Stimulated activated CD8-positive, alpha-beta memory T cell treated with anti-CD3 and anti-CD28 coated beads, Interleukin-12 subunit alpha, Interleukin-12 subunit beta, amount 100 ng/mL, for 4 hours (primary cell): ENCODE measurements around the gene LELP1.
"Not testable (repeated sequence)": the region's sequence is repeated elsewhere in the genome, so short reads cannot be mapped to it uniquely, and the experiment has no call there.

Experiments
- DNase-seq: peaks from one replicate; pipeline ENCODE4 v3.0.0-alpha.2; 2020; ENCODE audit warnings: low read depth

Gene LELP1

DNA sequence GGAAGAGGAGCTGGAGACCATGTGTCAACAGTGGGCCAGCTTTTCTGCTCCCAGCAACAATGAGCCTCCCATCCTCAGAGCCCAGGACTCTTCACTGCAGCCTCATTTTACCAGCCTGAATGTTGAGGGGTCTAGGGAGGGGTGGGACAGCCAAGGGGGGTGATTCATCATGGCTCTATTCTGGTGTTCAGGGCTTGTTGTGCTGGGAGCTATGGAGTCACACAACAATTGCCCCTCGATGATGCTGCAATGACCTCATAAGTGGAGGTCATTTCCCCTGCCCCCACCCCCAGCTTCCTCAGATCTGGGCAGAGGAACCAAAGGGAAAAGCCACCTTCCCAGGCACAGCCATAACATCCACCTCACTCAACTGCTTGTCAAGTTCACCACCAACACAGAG, at the start of gene LELP1:
TSS of gene LELP1 (plus strand) at position 301 of the 400 bp plus-strand sequence. CDS start 1,278 bp downstream, outside the sequence.
- DNase-seq = no peak

DNA sequence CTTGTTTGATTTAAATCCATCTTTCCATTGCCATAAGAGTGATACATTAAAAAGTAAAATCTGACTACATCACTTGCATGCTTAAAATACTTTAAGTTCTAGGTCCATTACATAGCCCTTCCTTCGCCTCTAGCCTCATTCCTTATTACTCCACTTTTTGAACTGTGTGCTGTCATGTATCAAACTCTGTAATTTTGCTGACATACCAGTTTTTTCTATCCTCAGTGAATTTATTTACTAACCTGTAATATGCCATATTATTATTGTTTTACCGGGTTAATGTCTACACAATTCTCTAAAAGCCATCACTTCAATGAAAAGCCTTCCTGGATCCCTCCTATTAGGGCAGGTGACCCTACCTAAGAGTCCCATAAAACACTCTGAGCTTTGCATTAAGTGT, 47.7 kb upstream of the LELP1 start:
- DNase-seq = no peak

DNA sequence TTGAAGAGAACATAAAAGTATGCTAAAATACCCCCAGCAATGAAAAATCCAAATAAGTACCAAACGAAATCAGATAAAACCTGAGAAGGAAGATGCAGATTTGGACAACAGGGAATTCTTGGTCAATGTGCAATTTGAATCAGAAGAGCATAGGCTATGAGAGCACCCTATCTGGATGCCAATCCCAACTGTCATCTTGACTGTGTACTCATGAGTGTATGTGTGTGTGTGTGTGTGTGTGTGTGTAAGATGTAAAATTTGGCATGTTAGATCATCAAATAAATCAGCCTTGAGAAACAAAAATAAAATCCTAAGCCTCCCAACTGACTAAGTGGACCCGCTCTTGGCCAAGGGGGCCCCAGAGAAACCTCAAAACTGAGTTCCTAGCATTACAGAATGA, 34.5 kb upstream of the LELP1 start:
- DNase-seq = no peak

DNA sequence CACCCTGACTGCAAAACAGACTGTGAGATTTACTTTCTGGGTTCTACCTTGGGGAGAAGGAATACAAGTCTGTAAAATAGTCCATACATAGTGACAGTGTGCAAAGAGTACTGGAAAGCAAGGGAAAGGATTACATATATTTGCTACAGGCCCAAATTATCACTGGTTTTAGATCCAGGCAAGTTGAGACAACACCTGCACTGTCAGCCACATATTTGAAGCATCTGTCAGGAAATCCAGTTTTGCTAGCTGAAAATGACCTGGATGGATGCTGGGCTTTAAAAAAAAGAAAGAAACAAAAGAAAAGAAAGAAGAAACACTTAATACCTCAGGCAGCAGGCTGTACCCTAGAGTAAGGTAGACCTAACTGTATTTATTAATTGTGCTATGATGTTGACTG, 28.6 kb upstream of the LELP1 start:
- no peak for DNase-seq

DNA sequence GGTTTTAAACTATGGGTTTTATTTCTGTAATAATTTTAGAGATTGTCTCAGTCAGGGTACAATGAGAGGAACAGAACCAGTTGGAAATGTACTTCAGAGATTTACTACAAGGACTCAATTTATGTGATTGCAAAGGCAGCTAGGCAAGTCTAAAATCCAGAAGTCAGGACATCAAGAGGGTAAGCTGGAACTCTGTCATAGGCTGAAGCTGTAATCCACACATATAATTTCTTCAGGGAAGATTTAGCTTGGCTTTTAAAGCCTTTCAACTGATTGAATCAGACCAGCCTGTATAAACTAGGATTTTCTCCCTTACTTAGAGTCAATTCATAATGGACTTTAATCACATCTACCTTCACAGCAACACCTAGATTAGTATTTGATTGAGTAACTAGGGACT, 24.3 kb upstream of the LELP1 start:
- no peak for DNase-seq

DNA sequence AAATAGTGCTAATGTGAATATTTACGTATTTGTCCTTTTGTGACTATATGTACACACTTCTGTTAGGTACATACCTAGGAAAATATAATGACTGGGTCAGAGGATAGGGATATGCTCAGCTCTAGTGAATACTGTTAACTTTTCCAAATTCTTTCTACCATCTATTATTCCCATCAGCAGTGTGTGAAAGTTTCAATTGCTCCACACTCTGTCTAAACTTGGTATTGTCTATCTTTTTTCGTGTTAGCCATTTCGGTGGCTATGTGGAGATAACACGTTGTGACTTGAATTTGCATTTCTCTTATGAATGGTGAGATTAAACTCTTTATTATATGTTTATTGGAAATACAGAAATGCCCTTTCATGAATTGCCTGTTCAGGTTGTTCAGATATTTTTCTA, 22.7 kb upstream of the LELP1 start:
- no peak for DNase-seq

DNA sequence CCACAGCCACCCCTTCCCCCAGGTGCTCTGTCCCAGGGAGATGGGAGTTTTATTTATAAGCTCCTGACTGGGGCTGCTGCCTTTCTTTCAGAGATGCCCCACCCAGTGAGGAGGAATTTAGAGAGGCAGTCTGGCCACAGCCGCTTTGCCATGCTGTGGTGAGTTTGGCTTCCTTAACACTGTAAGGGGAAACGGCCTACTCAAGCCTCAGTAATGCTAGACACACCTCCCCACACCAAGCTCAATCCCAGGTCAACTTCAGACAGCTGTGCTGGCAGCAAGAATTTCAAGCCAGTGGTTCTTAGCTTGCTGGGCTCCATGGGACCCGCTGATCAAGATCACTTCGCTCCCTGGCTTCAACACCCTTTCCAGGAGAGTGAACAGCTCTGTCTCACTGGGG, 14.9 kb upstream of the LELP1 start:
- not testable (repeated sequence) for DNase-seq

DNA sequence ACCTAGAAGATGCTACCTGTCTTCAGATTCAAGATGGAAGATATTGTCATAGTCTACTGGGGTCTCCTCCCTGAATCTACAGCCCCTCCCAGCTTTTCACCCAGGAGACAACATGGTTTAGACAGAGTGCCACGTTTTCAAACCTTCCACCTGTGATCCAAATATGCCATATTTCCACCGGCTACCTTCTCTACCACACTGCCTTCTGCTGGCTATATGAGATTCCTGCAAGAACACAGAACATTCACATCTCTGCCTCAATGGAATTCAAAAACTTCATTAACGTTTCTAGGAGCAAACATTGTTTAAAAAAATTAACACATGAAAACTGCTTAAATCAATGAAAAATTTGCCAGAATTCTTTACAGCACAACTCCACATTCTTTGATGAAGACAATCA, 12.9 kb upstream of the LELP1 start:
- DNase-seq = no peak

DNA sequence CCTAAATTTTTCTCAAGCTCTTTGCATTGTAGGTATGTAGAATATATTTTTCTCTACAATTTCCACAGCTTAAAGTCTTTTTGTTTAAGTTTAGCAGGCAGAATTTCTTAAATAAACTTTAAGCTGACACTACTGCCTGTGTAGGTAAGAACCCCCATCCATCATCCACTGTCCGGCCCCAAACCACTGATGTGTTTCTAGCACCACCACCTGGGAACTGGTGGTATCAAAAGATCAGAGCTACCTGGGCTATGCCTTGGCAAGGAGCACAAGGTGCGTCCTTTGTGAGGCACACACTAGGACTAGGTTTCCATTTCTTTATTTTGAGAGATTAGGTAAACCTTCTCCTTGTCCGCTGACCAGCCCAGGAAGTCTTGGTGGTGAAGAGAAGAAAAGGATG, 10.5 kb upstream of the LELP1 start:
- no peak for DNase-seq

DNA sequence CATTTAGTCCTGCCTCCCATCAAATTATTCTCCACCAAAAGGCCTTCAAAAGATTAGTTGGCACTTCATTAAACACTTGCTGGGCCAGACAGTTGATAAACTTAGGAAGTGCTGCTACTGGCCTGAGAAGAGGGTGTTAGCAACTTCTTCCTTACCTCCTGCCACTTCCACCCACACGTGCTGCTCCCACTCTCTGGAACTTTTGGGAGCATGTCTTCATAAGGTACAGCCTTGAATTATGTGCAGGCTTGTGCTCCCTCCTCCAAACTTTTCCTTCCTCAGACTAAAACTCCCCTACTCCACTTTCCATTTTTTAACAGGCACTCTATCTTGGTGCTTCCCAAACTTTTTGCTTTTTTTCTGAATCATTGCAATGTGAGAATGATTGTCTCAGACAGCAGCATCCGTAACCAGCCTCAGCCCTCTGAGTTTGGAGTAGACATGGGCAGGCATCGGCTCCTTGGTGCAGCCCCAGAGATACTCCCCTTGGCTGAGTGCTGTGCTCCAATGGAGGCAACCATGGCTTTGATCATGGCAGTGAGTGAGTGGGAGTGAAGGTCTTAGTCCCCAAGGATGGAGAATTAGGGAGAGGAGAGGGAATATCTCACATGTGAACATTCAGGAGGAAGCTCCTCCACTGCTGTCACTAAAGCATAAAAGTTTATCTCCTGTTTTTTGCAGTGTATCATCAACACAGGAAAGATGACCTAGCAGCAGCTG, 8.7 kb upstream of the LELP1 start:
- no peak for DNase-seq

DNA sequence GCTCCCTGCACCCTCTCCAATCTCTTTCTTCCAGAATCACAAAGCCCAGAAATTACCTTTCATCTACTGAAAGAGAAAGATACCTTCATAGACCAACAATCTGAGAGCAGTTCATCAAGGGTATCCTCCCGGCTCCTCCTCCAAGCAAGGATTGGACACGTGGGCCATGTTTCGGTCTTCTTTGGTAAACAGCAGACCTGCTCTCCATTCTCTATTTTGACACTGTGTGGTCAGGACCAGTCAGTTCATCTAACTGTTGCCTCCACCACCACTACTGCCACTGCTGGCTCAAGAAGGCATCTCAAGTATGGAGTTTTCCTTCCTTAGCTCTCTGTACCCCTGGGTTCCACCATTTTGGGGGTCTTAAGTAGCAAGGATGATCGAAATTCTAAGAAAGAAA, 8.0 kb upstream of the LELP1 start:
- DNase-seq = no peak

DNA sequence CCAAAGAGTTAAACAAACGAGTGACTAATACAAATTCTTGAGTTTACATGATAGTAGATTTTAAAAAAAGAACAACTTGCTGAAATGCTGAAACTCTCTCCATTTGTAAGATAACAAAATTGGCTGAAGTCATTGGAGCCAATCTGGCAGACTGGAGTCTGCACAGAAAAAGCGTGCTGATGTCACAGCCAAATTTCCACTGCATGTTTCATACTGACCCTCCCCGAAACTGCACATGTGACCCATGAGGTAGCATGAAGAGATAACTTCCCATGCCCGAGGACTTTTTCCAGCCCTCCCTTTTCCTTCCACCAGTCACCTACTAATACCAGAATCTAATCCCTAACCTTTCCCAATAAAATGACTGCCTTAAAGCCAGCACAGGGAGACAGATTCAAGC, 1.2 kb upstream of the LELP1 start:
- no peak for DNase-seq

DNA sequence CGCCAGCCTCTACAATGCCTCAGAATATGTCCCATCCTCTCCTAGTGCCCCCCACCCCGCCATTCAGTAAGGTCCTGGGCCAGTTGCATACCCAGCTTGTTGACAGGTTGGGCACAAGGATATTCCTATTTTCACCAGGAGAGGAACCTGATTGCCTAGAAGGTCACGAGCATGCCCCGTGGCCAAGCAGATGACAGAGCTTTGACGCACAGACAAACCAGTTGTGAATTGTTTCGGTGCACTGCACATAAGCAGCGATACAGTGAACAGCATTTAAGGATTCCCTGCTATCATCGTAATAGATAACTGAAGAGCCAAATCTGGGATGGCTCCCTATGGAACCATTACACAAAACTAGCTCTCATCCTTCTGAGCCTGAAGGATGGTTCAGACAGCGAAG, 3.4 kb downstream of the LELP1 start:
- DNase-seq = no peak

DNA sequence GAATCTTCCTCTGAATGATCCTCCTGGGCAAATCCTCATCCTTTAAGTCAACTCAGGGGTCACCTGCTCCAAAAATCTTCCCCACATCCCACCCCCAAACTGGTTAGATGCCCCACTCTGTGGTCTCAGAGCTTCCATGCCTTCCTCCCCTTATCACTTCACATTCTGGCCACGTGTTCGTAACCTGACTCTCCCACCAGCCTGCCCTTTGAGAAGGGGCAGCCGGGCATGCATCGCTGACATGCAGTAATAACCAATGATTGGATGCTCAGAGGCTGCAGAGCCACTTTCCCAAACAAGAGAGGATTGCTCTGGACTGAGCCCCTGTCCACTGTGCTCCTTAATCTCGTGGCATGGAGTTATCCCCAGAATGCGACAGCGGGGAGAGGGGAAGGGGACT, 7.0 kb downstream of the LELP1 start:
- no peak for DNase-seq

DNA sequence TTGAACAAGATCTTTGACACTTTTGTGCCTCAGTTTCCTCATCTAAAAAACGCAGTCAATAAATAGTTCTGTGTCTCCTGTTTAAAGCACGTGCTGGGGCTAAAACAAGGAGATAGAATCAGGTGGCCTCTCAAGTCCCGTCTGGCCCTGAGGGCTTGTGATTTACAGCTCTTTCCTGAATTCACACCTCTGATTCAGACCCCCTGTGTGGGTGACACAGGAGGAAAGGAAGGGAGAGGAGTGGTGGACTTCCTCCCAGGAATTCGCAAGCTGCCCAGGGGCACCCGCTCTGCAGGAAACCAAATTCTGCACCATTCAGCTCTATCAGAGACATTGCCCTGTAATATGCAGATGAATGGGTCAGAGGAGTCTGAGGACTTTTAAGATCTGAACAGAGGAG, 9.0 kb downstream of the LELP1 start:
- DNase-seq = no peak

DNA sequence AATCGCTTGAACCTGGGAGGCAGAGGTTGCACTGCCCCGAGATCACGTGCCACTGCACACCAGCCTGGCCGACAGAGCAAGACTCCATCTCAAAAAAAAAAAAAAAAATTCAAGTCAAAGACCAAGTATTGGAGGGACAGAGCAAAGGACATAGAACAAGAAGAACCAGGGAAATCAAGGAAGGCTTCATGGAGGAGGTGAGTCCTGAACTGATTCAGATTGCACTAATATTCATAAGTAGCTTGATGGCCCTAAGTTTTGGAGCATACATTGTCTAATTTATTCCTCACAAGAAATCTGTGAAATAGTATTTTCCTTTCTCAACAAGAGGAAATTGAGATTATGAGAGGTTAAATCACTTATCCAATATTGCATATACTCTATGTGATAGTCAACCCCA, 10.3 kb downstream of the LELP1 start:
- DNase-seq = no peak

DNA sequence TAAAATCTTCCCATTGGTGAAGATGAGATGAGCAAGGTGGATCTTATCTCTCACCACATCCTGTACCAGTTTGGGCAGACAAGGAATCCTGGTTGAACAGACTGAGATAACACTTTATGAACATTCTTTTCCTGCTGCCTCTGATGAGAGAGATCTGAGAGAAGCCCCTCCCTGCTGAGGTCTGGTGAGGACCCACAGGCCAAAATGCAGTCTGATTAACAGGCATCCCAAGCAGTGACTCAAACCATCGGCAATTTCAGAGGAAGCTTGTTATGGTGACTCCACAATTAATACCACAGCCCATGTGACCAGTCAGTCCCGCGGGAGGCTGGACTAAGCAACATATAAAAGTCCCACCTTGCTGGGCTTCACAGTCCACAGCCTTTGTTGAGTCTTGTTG, 14.0 kb downstream of the LELP1 start, which contains the start of gene PRR9:
TSS of gene PRR9 (plus strand) at position 373 of the 400 bp plus-strand sequence. CDS start 561 bp downstream, outside the sequence.
- no peak for DNase-seq

DNA sequence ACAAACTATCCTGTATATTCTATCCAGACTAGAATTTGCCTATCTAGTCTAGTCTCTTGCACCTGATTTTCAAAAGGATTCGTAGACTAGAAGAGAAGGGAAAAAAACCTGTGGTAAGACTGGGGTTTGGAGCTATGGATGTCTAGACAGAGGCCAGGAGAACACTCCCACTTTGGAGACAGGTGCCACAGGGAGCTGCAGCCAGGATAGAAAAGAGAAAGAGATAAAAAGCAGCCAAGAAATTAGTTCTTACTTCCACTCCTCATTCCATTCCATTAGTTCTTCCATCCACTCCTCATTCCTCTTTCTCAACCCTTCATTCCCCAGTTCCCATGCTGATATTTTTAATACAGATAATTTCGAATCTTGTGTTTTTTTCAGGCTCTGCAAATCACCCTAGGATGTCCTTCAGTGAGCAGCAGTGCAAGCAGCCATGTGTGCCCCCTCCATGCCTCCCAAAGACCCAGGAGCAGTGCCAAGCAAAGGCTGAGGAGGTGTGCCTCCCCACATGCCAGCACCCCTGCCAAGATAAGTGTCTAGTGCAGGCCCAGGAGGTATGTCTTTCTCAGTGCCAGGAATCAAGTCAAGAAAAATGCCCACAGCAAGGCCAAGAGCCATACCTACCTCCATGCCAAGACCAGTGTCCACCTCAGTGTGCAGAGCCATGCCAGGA, 14.7 kb downstream of the LELP1 start:
- no peak for DNase-seq

DNA sequence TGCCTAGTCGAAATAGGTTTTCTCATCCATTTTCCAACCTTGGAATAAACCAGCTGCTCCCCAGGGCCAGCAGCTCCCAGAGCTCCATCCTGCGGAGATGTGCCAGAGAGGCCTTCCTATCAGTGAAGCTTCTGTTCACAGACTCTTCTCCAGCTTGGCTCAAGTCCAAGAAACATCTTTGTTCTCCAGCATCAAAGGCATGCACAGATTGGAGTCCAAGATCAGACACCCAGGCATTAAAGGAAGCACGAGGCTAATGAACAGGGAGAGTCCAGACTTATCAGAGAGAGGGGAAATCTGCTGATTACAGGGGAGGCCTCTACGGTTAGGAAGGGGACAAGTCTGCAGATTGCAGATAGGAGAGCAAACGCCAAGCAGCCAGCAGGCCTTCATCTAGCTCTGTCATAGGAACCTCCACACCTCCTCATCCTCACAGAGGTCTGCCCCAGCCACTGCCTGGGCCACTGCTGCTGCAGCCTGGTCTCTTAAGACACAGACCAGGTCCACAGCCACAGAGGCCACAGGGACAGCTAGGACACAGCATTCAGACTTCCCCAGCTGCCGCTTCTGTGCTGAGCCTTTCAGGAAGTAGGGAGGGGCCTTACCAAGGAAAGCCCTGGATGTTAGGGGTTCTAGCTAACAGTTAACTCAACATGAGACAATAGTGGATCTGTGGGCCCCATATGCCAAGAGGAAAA, 17.5 kb downstream of the LELP1 start:
- no peak for DNase-seq

DNA sequence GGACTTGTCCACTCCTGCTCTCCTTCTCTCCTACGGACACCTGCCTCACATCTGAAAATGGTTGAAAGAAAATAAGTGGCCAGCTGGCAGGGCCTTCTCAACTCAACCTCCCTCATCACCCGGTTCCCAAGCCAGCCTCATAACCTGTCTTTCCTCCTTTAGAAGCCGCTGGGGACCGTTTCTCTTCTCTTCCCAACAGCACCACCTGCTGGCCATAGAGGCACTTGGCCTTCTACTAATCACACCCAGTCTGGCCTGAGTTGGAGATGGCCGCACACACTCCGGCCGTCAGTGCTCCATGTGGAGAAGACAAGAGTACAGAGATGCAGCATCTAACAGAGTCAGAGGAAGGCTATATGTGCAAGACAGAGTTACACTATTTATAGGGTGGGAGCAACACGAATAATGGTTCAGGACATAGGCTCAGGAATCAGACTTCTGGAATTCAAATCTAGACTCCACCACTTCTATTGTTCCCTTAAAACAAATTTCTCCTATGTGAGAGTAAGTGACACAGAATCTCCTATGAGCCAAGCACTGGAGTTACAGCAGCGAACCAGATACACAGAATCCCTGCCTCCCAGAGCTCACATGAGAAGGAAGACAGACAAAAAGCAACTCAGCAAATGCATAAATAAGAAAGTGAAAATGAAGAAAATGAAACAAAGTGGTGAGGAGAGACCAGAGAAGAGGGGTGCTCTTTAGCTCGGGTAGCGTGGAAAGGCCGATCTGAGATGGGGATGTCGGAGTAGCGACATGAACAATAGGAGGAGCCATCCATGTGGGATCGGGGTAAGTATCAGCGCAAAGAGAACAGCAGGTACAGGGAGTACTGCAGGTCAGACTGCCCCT, 20.0 kb downstream of the LELP1 start:
- DNase-seq = peak; percentile 3

DNA sequence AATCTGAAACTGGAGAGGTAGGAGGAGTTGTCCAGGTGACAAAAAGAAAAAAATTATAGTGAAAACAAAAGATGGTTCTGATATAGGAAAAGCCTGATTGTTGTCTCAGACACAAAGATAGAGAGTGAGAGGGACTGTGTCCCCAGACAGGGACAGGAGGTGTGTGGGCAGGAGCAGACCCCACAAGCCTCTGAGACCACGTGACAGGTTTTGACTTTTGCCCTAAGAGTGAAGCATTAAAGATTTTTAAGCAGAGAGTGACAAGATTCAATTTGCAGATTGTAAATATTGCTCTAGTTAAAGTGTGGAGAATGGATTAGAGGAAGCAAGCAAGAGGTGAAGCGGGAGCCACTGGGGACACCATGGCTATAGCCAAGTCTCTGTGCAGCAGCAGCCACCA, 24.6 kb downstream of the LELP1 start:
- DNase-seq = no peak

DNA sequence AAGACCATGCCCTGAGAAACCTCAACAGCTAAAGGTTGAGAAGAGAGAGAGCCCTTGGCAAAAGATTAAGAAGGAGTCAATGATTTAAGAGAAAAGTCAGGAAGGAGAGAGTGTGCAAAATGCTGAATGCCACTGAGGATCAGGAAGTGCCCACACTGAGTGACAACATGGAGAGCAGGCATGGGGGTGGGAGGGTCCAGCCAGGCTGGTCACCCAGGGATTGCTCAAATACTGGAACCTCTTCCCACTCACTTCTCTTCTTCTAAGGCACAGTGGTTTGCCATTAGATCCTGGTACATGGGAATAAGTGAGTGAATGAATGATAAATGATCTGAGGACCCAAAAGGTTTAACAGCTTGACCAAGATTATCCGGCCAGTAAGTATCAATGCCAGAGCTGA, 25.3 kb downstream of the LELP1 start:
- no peak for DNase-seq
